GM12878 (cell line): ENCODE results near the gene LRP10. TPM values are rescaled to one million over a fixed set of nuclear protein-coding genes. Genes with fewer than 3 reads are reported as not detected.

Experiments
- CHD4 ChIP-seq: fragments of 200-600 bp; sonication (generic); IDR thresholded peaks from 2 replicates; pipeline ENCODE4 v1.6.1; 2016; ENCODE audit warnings: mild to moderate bottlenecking
- E2F8 ChIP-seq: fragments of 450-650 bp; IDR thresholded peaks from 2 replicates; pipeline ENCODE4 v1.6.1; 2018; ENCODE audit warnings: mild to moderate bottlenecking, low read depth, moderate library complexity; ENCODE audit not compliant: partially characterized antibody
- GABPA ChIP-seq: IDR thresholded peaks from 2 replicates; pipeline ENCODE4 v1.6.1; 2014; ENCODE audit warnings: antibody characterized with exemption, low read depth, mild to moderate bottlenecking, inconsistent platforms
- MYB ChIP-seq: fragments of 150-350 bp; IDR thresholded peaks from 2 replicates; pipeline ENCODE4 v1.6.1; 2014; ENCODE audit warnings: mild to moderate bottlenecking, low read depth, low read length, borderline replicate concordance
- NBN ChIP-seq: fragments of 450-650 bp; IDR thresholded peaks from 2 replicates; pipeline ENCODE4 v1.6.1; 2016
- NFYB ChIP-seq: IDR thresholded peaks from 2 replicates; pipeline ENCODE4 v1.6.1; 2011; ENCODE audit warnings: low read depth, mild to moderate bottlenecking, low read length, improper control_type of control experiment, moderate library complexity; ENCODE audit not compliant: insufficient read depth
- PKNOX1 ChIP-seq: fragments of 450-650 bp; IDR thresholded peaks from 2 replicates; pipeline ENCODE4 v1.6.1; 2016; ENCODE audit warnings: mild to moderate bottlenecking
- PRDM15 ChIP-seq: fragments of 450-650 bp; formaldehyde crosslinking; IDR thresholded peaks from 2 replicates; pipeline ENCODE4 v1.4.0; 2020; ENCODE audit warnings: mild to moderate bottlenecking, moderate library complexity
- SKIL ChIP-seq: fragments of 450-650 bp; IDR thresholded peaks from 2 replicates; pipeline ENCODE4 v1.6.1; 2017; ENCODE audit warnings: mild to moderate bottlenecking, low read depth, inconsistent platforms; ENCODE audit not compliant: poor library complexity, severe bottlenecking
- SPI1 ChIP-seq: IDR thresholded peaks from 2 replicates; pipeline ENCODE4 v1.6.1; 2011; ENCODE audit warnings: low read depth, mild to moderate bottlenecking, low read length, moderate library complexity, borderline replicate concordance; ENCODE audit not compliant: insufficient read depth
- USF1 ChIP-seq: IDR thresholded peaks from 2 replicates; pipeline ENCODE4 v1.6.1; 2011; ENCODE audit warnings: borderline replicate concordance, low read depth, mild to moderate bottlenecking, moderate library complexity, mixed read lengths, low read length; ENCODE audit not compliant: insufficient read depth; ENCODE audit errors: extremely low read length
- ZBTB11 ChIP-seq: fragments of 450-650 bp; formaldehyde crosslinking; IDR thresholded peaks from 2 replicates; pipeline ENCODE4 v1.5.0; 2022; ENCODE audit warnings: mild to moderate bottlenecking, missing genetic modification characterization
- ZNF217 ChIP-seq: fragments of 450-650 bp; IDR thresholded peaks from 2 replicates; pipeline ENCODE4 v1.6.1; 2017; ENCODE audit warnings: antibody characterized with exemption, mild to moderate bottlenecking
- polyA plus RNA-seq, 11 experiments: library from polyadenylated mRNA; depleted of rRNA in 4 of 11; unstranded in 6 of 11; stranded (reverse) in 5 of 11; fragments of >200 nt; fragmentation: Nextera tagmentation in 4 of 11; fragmentation: Illumina TruSeq in 1 of 11; extraction: Ambion mirVana in 4 of 11; extraction: Trizol in 1 of 11; gene quantifications; 1 replicate in 1 of 11; 2 replicates in 10 of 11; pipeline versions ENCODE4 v1.2.1 to v1.2.3, GENCODE V29; 2011 to 2016; ENCODE audit warnings: inconsistent platforms in 2 of 11, missing spikeins in 2 of 11, low read depth in 1 of 11
- total RNA-seq, 4 experiments: library from RNA; depleted of rRNA in 3 of 4; stranded (reverse); fragments of >200 nt in 3 of 4; fragmentation: Illumina TruSeq in 1 of 4; extraction: Trizol in 1 of 4; gene quantifications; 2 replicates each; pipeline versions ENCODE4 v1.2.1 to v1.2.3, GENCODE V29; 2013 to 2021

The LRP10 gene
- total and polyA plus RNA-seq, 10 of the 15 experiments (the other 5 are each of a cell fraction or from before 2014, with no cell fraction given) = 3.0 to 56.9 (median 20.9) TPM

- no peak for TF ChIP-seq ZBTB11 (CRISPR knock-in tag)
- 0 out of 2 replicates have a peak, but pooled peaks have one; percentile 20 for TF ChIP-seq SPI1
- no peak for TF ChIP-seq USF1
- TF ChIP-seq NBN = no peak
- TF ChIP-seq PRDM15 (CRISPR knock-in tag) = no peak
- no peak for TF ChIP-seq SKIL
- TF ChIP-seq PKNOX1 = no peak
- no peak for TF ChIP-seq ZNF217
- no peak for TF ChIP-seq GABPA
- TF ChIP-seq MYB = no peak
- TF ChIP-seq E2F8 = no peak
- TF ChIP-seq NFYB = no peak
- no peak for TF ChIP-seq CHD4
These were observed 23.7 kb upstream of the LRP10 start (continued) for GRCh38 chr14:22847661-22848341.
